ENCODE data around the gene JAML. TPM values are rescaled to one million over a fixed set of nuclear protein-coding genes. Genes with fewer than 3 reads are reported as not detected.

The JAML gene
- polyA plus RNA-seq, 4 donors: 4.2 to 33.9 (median 13.3) TPM

Other genes starting within 250 kb of the JAML start
- 1 to 10 TPM; 1.1 to 9.3 (median 6.1) TPM for gene IL10RA, start 238.6 kb downstream of the JAML start, polyA plus RNA-seq
- gene TMPRSS4, start 147.9 kb downstream of the JAML start, polyA plus RNA-seq: 100 to 1,000 TPM in 1 of 4 donors, 10 to 100 TPM in 3; 20.0 to 117 (median 44.3) TPM
- under 1 TPM in 2 of 4 donors, not detected in 2; 0.03 to 0.44 TPM for gene SMIM35, start 138.0 kb downstream of the JAML start, polyA plus RNA-seq
- gene SCN4B, start 72.2 kb downstream of the JAML start, polyA plus RNA-seq: 1 to 10 TPM in 3 of 4 donors, under 1 TPM in 1; 0.45 to 3.8 (median 2.1) TPM
- 1 to 10 TPM in 2 of 4 donors, under 1 TPM in 1, not detected in 1; under 0.01 to 2.3 (median 1.0) TPM for gene SCN2B, start 48.4 kb downstream of the JAML start, polyA plus RNA-seq
- 10 to 100 TPM in 1 of 4 donors, 1 to 10 TPM in 3; 3.0 to 24.9 (median 4.0) TPM for gene MPZL3, start 27.4 kb upstream of the JAML start, polyA plus RNA-seq
- 10 to 100 TPM in 2 of 4 donors, 1 to 10 TPM in 2; 1.6 to 44.2 (median 15.3) TPM for gene MPZL2, start 39.3 kb upstream of the JAML start, polyA plus RNA-seq
- 10 to 100 TPM in 1 of 4 donors, 1 to 10 TPM in 3; 5.9 to 13.8 (median 7.1) TPM for gene CD3E, start 79.7 kb upstream of the JAML start, polyA plus RNA-seq
- 10 to 100 TPM in 1 of 4 donors, 1 to 10 TPM in 3; 5.4 to 14.6 (median 7.0) TPM for gene CD3D, start 117.7 kb upstream of the JAML start, polyA plus RNA-seq
- 1 to 10 TPM in 3 of 4 donors, under 1 TPM in 1; 0.45 to 7.3 (median 1.4) TPM for gene CD3G, start 119.3 kb upstream of the JAML start, polyA plus RNA-seq
- gene UBE4A, start 134.6 kb upstream of the JAML start, polyA plus RNA-seq: 10 to 100 TPM; 11.3 to 42.3 (median 14.2) TPM
- 100 to 1,000 TPM; 234 to 332 (median 284) TPM for gene ATP5MG, start 176.6 kb upstream of the JAML start, polyA plus RNA-seq
- gene KMT2A, start 211.5 kb upstream of the JAML start, polyA plus RNA-seq: 10 to 100 TPM in 2 of 4 donors, 1 to 10 TPM in 2; 7.3 to 33.5 (median 9.5) TPM